Breast epithelium (tissue), 3 donors: ENCODE results near the gene PTPRK.

Source experiments
- CTCF ChIP-seq, 3 donors: fragments of 450-650 bp; IDR thresholded peaks; one replicate each; pipeline ENCODE4 v1.5.1; 2016 to 2017; ENCODE audit warnings: antibody characterized with exemption in 3 of 3, mild to moderate bottlenecking in 3 of 3, moderate library complexity in 3 of 3
- POLR2A ChIP-seq: fragments of 450-650 bp; IDR thresholded peaks from one replicate; pipeline ENCODE4 v1.6.1; 2016; ENCODE audit warnings: antibody characterized with exemption, mild to moderate bottlenecking, moderate library complexity

GRCh38 chr6:128343706-128344105 is 176.7 kb downstream of the PTPRK start:
- TF ChIP-seq POLR2A (no peak), CTCF (IDR thresholded peaks at IDR 0.05) (no peak)
